Gastrocnemius medialis (tissue), 4 donors: ENCODE results near the gene TRAF5.

Source experiments
- CTCF ChIP-seq, 5 experiments: fragments of 450-650 bp in 3 of 5; fragments of 200-600 bp in 2 of 5; sonication (generic) in 2 of 5; IDR thresholded peaks in 4 of 5; conservative IDR thresholded peaks in 1 of 5; 1 replicate in 4 of 5; 2 replicates in 1 of 5; pipeline ENCODE4 v1.5.1; 2016 to 2019; ENCODE audit warnings: antibody characterized with exemption in 5 of 5, mild to moderate bottlenecking in 3 of 5, moderate library complexity in 3 of 5
- POLR2A ChIP-seq, 2 donors: fragments of 450-650 bp; IDR thresholded peaks; one replicate each; pipeline ENCODE4 v1.6.1; 2017; ENCODE audit warnings: antibody characterized with exemption in 2 of 2, mild to moderate bottlenecking in 2 of 2, moderate library complexity in 2 of 2

- TF ChIP-seq POLR2A (IDR thresholded peaks at IDR 0.05) (no peak), CTCF (IDR thresholded peaks at IDR 0.05 in 4 of 5, conservative IDR thresholded peaks at IDR 0.05 in 1 of 5) (no peak)
Measured at GRCh38 chr1:211353562-211354212, 27.1 kb downstream of the TRAF5 start.
